Measurements from ENCODE around the gene FARSB.

Gene FARSB

GRCh38 chr2:222548992-222549391, 106.9 kb downstream of the FARSB start:
- DNase-seq (ENCODE audit: low read depth), result no peak

GRCh38 chr2:222547083-222547482, 108.8 kb downstream of the FARSB start:
- DNase-seq (ENCODE audit: low read depth), result no peak

- no peak for DNase-seq (ENCODE audit: low read depth)
These were observed 109.8 kb downstream of the FARSB start for GRCh38 chr2:222545823-222546795.

- no peak for DNase-seq (ENCODE audit: low read depth)
These were observed 111.2 kb downstream of the FARSB start for GRCh38 chr2:222544661-222545060.

- no peak for DNase-seq (ENCODE audit: low read depth)
These were observed 117.4 kb downstream of the FARSB start for GRCh38 chr2:222538535-222538934.

GRCh38 chr2:222535477-222535876, 120.4 kb downstream of the FARSB start:
- DNase-seq (ENCODE audit: low read depth), result no peak

GRCh38 chr2:222532315-222532714, 123.6 kb downstream of the FARSB start:
- DNase-seq (ENCODE audit: low read depth), result no peak

- no peak for DNase-seq (ENCODE audit: low read depth)
These were observed 129.2 kb downstream of the FARSB start for GRCh38 chr2:222526480-222527277.

- DNase-seq (ENCODE audit: low read depth), result no peak
These were observed 130.1 kb downstream of the FARSB start for GRCh38 chr2:222525811-222526210.

GRCh38 chr2:222523783-222524544, 131.9 kb downstream of the FARSB start:
- no peak for DNase-seq (ENCODE audit: low read depth)

GRCh38 chr2:222522082-222522481, 133.8 kb downstream of the FARSB start:
- no peak for DNase-seq (ENCODE audit: low read depth)

- no peak for DNase-seq (ENCODE audit: low read depth)
These were observed 134.8 kb downstream of the FARSB start for GRCh38 chr2:222521099-222521498.

Measured in CMK (cell line).